ENCODE results near the gene STK17A.

The STK17A gene

GRCh38 chr7:43637114-43637806, 54.4 kb downstream of the STK17A start:
- no peak for DNase-seq

- DNase-seq, result peak; percentile 100
These were observed 57.1 kb downstream of the STK17A start for GRCh38 chr7:43639858-43640491.

- DNase-seq, result no peak
These were observed 57.8 kb downstream of the STK17A start for GRCh38 chr7:43640679-43641078.

GRCh38 chr7:43642897-43643630, 60.2 kb downstream of the STK17A start:
- DNase-seq, result no peak

GRCh38 chr7:43643846-43644245, 60.9 kb downstream of the STK17A start:
- DNase-seq, result no peak

- DNase-seq, result no peak
These were observed 62.9 kb downstream of the STK17A start for GRCh38 chr7:43645699-43646226.

GRCh38 chr7:43646603-43647338, 63.9 kb downstream of the STK17A start:
- no peak for DNase-seq

- DNase-seq, result no peak
These were observed 64.4 kb downstream of the STK17A start for GRCh38 chr7:43647339-43647672.

GRCh38 chr7:43647673-43648472, 65.0 kb downstream of the STK17A start:
- no peak for DNase-seq

- no peak for DNase-seq
These were observed 65.8 kb downstream of the STK17A start for GRCh38 chr7:43648473-43649406.

GRCh38 chr7:43649755-43650274, 66.9 kb downstream of the STK17A start:
- no peak for DNase-seq

GRCh38 chr7:43650457-43651052, 67.6 kb downstream of the STK17A start:
- DNase-seq, result no peak

GRCh38 chr7:43652364-43652763, 69.5 kb downstream of the STK17A start:
- DNase-seq, result no peak

GRCh38 chr7:43653466-43653865, 70.6 kb downstream of the STK17A start:
- no peak for DNase-seq

- DNase-seq, result no peak
These were observed 71.1 kb downstream of the STK17A start for GRCh38 chr7:43653891-43654504.

- DNase-seq, result no peak
These were observed 72.7 kb downstream of the STK17A start for GRCh38 chr7:43655584-43655983.

GRCh38 chr7:43656997-43657396, 74.1 kb downstream of the STK17A start:
- no peak for DNase-seq

GRCh38 chr7:43658718-43659548, 76.0 kb downstream of the STK17A start:
- DNase-seq, result no peak

- no peak for DNase-seq
These were observed 76.6 kb downstream of the STK17A start for GRCh38 chr7:43659549-43659896.
